GM10248 (cell line): ENCODE measurements around the gene ALPP.
"Not testable (repeated sequence)": the region's sequence is repeated elsewhere in the genome, so short reads cannot be mapped to it uniquely, and the experiment has no call there.

Experiments used
- CTCF ChIA-PET: fragments of 300-600 bp; sonication (Branson Sonifier 250); formaldehyde crosslinking; extraction: SDS; loops from one replicate; lab custom pipeline; 2021; ENCODE audit warnings: antibody characterized with exemption; lab: Yijun Ruan, JAX
- POLR2A ChIA-PET: fragments of 350-650 bp; sonication (Branson Sonifier 250); formaldehyde crosslinking; extraction: SDS; loops from one replicate; lab custom pipeline; 2020; ENCODE audit warnings: antibody characterized with exemption; lab: Yijun Ruan, JAX
- DNase-seq: peaks from one replicate; pipeline ENCODE4 v3.0.0; 2012; ENCODE audit errors: extremely low spot score
- TF ChIP-seq, protein P1 (sequence below): IDR thresholded peaks from 2 replicates; pipeline ENCODE4 v1.5.1; 2012; ENCODE audit warnings: mild to moderate bottlenecking, low read depth; ENCODE audit errors: extremely low read depth, missing control alignments, control extremely low read depth

The ALPP gene

GRCh38 chr2:232387451-232388171, 9.1 kb downstream of the ALPP start:
- no peak for DNase-seq
- TF ChIP-seq, protein P1, sequence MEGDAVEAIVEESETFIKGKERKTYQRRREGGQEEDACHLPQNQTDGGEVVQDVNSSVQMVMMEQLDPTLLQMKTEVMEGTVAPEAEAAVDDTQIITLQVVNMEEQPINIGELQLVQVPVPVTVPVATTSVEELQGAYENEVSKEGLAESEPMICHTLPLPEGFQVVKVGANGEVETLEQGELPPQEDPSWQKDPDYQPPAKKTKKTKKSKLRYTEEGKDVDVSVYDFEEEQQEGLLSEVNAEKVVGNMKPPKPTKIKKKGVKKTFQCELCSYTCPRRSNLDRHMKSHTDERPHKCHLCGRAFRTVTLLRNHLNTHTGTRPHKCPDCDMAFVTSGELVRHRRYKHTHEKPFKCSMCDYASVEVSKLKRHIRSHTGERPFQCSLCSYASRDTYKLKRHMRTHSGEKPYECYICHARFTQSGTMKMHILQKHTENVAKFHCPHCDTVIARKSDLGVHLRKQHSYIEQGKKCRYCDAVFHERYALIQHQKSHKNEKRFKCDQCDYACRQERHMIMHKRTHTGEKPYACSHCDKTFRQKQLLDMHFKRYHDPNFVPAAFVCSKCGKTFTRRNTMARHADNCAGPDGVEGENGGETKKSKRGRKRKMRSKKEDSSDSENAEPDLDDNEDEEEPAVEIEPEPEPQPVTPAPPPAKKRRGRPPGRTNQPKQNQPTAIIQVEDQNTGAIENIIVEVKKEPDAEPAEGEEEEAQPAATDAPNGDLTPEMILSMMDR = no peak
- ChIA-PET CTCF (no interaction called here), POLR2A (no interaction called here)

- TF ChIP-seq, protein P1 = no peak
- no peak for DNase-seq
- ChIA-PET CTCF (no interaction called here), POLR2A (no interaction called here)
These were observed 9.9 kb downstream of the ALPP start for GRCh38 chr2:232388324-232388891.

GRCh38 chr2:232389327-232389726, 10.8 kb downstream of the ALPP start:
- POLR2A ChIA-PET = no interaction called here
- CTCF ChIA-PET = no interaction called here
- TF ChIP-seq, protein P1 = no peak
- no peak for DNase-seq

DNA sequence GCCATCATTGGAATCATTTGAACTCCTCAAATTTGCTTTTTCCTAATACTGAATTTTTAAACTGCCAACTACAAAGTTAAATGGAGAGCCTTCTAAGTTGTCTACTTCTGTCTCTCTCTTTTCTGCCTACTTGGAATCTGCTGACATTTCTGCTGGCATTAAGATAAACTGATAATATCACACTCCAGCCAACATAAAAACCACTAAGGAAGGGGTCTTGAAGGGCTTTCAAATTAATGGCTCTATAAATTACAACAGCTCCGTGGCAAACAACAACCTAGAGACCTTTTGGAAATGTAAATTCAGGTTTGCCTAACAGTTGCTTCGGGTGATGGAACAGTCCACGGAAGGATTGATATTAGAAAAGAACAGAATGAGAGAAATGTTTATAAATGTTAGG, 12.1 kb downstream of the ALPP start:
- DNase-seq = no peak
- TF ChIP-seq, protein P1 = no peak
- ChIA-PET CTCF (interaction anchor here (0.7 to 1.4 kb wide), 2 partner anchors 48 to 490 kb away, joined by 3 read pairs; no protein-coding TSS in a partner anchor), POLR2A (no interaction called here)

DNA sequence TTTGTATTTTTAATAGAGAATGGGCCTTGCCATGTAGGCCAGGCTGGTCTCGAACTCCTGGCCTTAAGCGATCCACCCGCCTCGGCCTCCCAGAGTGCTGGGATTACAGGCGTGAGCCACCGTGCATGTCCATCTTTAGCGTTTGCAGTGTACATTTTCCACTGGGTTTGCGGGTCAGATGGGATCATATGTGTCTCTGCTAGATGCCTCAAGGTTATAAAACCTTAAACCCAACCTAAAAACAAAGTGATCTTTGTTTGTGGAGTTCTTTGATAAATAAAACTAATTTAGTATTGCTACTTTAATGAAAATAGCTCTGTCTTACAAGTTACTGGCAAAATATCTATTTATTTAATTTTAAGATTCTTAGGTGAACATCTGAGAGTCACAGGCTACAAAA, 15.0 kb downstream of the ALPP start:
- TF ChIP-seq, protein P1 = no peak
- ChIA-PET POLR2A (no interaction called here), CTCF (no interaction called here)
- DNase-seq = no peak

DNA sequence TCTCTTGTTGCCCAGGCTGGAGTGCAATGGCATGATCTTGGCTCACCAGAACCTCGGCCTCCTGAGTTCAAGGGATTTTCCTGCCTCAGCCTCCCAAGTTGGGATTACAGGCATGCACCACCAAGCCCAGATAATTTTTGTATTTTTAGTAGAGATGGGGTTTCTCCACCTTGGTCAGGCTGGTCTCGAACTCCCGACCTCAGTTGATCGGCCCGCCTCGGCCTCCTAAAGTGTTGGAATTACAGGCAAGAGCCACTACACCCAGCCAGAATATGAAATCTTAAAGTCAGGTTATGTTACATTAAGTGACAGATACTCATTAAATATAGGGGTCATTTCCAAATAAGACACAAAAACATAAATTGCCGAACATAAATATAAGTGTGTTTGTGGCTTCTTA, 15.9 kb downstream of the ALPP start:
- POLR2A ChIA-PET, CTCF ChIA-PET: not testable (repeated sequence)

DNA sequence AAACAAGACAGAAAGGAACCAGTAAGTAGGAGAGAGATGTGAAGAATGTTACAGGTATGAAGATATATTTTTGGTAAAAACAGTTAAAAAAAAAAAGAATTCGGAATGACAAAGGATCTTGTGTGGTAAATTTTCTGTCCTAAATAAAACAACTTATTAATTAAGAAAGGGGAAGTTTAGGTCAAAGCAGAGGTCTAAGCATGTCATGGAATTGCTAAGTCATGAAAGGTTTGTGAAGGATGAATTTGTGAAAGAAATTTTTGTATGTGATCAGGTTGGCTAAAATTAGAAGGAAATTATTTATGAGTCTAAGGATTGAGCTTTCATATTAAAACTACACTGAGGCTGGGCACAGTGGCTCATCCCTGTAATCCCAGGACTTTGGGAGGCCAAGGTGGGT, 17.0 kb downstream of the ALPP start:
- DNase-seq = no peak
- TF ChIP-seq, protein P1 = no peak
- POLR2A ChIA-PET = no interaction called here
- CTCF ChIA-PET = interaction anchor here (0.9 to 1.0 kb wide), 2 partner anchors 11 to 495 kb away, joined by 3 read pairs; no protein-coding TSS in a partner anchor

More for the DNA sequence above, 15.9 kb downstream of the ALPP start:
- DNase-seq = not testable (repeated sequence)
